RPMI7951 (cell line): ENCODE measurements around the gene SH3BP1. TPM values are rescaled to one million over a fixed set of nuclear protein-coding genes. Genes with fewer than 3 reads are reported as not detected.
A peak's percentile ranks its signal among the peaks of the same experiment; 100 is the strongest.
"Not testable (repeated sequence)": the region's sequence is repeated elsewhere in the genome, so short reads cannot be mapped to it uniquely, and the experiment has no call there.

Source experiments
- DNase-seq: peaks from one replicate; pipeline ENCODE4 v3.0.0-alpha.2; 2012; ENCODE audit warnings: low read depth
- total RNA-seq: library from RNA; depleted of rRNA; stranded (reverse); fragments of >200 nt; shearing (Covaris generic); gene quantifications from 2 replicates; pipeline ENCODE4 v1.2.3, GENCODE V29; 2014

SH3BP1 gene
- total RNA-seq, 1 experiment from 2014 or later, result 19.9 TPM

GRCh38 chr22:37679670-37680069, 40.2 kb downstream of the SH3BP1 start:
- no peak for DNase-seq

- peak; percentile 40 for DNase-seq
Observed at GRCh38 chr22:37680191-37680851, 40.9 kb downstream of the SH3BP1 start.

GRCh38 chr22:37681001-37681424, 41.5 kb downstream of the SH3BP1 start:
- peak; percentile 66 for DNase-seq

GRCh38 chr22:37681556-37682049, 42.1 kb downstream of the SH3BP1 start:
- peak; percentile 80 for DNase-seq

- peak; percentile 75 for DNase-seq
Observed at GRCh38 chr22:37684803-37685615, 45.5 kb downstream of the SH3BP1 start.

- DNase-seq, result peak; percentile 86
Observed at GRCh38 chr22:37686002-37686982, 46.8 kb downstream of the SH3BP1 start, which contains the start of gene NOL12. TSS of gene NOL12 (plus strand) at chr22:37686343. CDS start at chr22:37686393, 50 bp downstream.

- DNase-seq, result no peak
Observed at GRCh38 chr22:37690407-37690806, 50.9 kb downstream of the SH3BP1 start.

- DNase-seq, result no peak
Observed at GRCh38 chr22:37690901-37691504, 51.5 kb downstream of the SH3BP1 start.

GRCh38 chr22:37692627-37693285, 53.3 kb downstream of the SH3BP1 start:
- DNase-seq, result no peak

GRCh38 chr22:37694131-37694530, 54.7 kb downstream of the SH3BP1 start:
- DNase-seq, result not testable (repeated sequence)

GRCh38 chr22:37696260-37696656, 56.8 kb downstream of the SH3BP1 start:
- DNase-seq, result not testable (repeated sequence)

- DNase-seq, result peak; percentile 92
Observed at GRCh38 chr22:37696657-37697537, 57.4 kb downstream of the SH3BP1 start, which contains the start of gene TRIOBP. TSS of gene TRIOBP (plus strand) at chr22:37697048. CDS start at chr22:37701366, 4,318 bp downstream.

- DNase-seq, result no peak
Observed at GRCh38 chr22:37697538-37697835, 58.0 kb downstream of the SH3BP1 start.

GRCh38 chr22:37701141-37701786, 61.8 kb downstream of the SH3BP1 start:
- DNase-seq, result no peak

- no peak for DNase-seq
Observed at GRCh38 chr22:37703906-37704305, 64.4 kb downstream of the SH3BP1 start.

GRCh38 chr22:37704645-37705044, 65.2 kb downstream of the SH3BP1 start:
- DNase-seq, result no peak

- no peak for DNase-seq
Observed at GRCh38 chr22:37705205-37705604, 65.7 kb downstream of the SH3BP1 start.
